ENCODE measurements around the gene PHLPP1. TPM values are rescaled to one million over a fixed set of nuclear protein-coding genes. Genes with fewer than 3 reads are reported as not detected.

Gene PHLPP1
- total RNA-seq, 1 experiment from 2014 or later = 39.9 TPM

DNA sequence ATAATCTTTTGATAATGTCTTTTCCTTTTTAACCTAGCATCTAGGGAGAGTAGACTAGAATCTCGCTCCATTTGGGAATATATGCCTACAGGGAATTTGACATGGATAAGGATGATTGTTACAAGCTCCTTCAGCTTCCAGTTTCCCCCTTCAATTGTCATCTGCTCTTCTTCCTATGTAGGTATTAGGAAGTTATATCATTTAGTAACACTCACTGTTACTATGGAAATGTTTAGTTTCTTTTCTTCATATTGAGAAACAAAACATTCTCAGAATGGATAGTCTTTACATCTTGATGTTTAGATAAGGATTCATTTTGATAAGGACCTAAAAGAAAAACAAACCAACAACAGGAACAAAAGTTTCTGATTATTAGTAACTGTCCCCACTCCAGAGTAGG lies 127.6 kb downstream of the PHLPP1 start:
- H2AK5ac ChIP-seq (ENCODE audit: insufficient read length, low read length) = no peak overlapping the region
- H2BK5ac ChIP-seq (ENCODE audit: insufficient read length, low read length) = no peak overlapping the region
- peaks cover 7% of the 10 kb centered on the region; the same call in 1 of the 2 replicates for H3K79me2 ChIP-seq (ENCODE audit: insufficient read depth, low read length)
- H3K23me2 ChIP-seq (ENCODE audit: insufficient read length, low read depth, low read length, poor library complexity, severe bottlenecking) = no peaks in the 10 kb centered on the region
- H3K4ac ChIP-seq (ENCODE audit: low read depth, low read length) = no peak overlapping the region
- H3K23ac ChIP-seq (ENCODE audit: insufficient read length, low read depth, low read length) = no peak overlapping the region
- peaks cover 3% of the 10 kb centered on the region for H3K4me1 ChIP-seq (ENCODE audit: insufficient read depth, low read length)
- H3K56ac ChIP-seq (ENCODE audit: insufficient read length, low read depth, low read length) = no peak overlapping the region
- H2BK15ac ChIP-seq (ENCODE audit: low read depth, low read length) = no peak overlapping the region
- no peak overlapping the region for H3K27ac ChIP-seq (ENCODE audit: insufficient read length, low read depth, low read length)
- Mint-ChIP-seq H3K4me1 (peaks cover 57 to 58% of the 10 kb centered on the region in 2 experiments), H3K27me3 (ENCODE audit: low read depth) (no peaks in the 10 kb centered on the region), H3K36me3 (ENCODE audit: insufficient read depth in 1 of 3, low read depth in 3 of 3) (peaks cover 8 to 10% (median 10%) of the 10 kb centered on the region in 3 experiments; a peak in 5 of 7 replicates), H3K4me3 (no peak overlapping the region), H3K27ac (no peak overlapping the region), H3K9me3 (no peaks in the 10 kb centered on the region)
- no peak overlapping the region for H3K14ac ChIP-seq (ENCODE audit: insufficient read depth, low read length)
- H4K8ac ChIP-seq (replicated peaks; ENCODE audit: insufficient read length, low read depth, low read length) = no peak overlapping the region
- H2BK12ac ChIP-seq (ENCODE audit: insufficient read length, low read depth, low read length) = no peak overlapping the region
- no peaks in the 10 kb centered on the region for H4K20me1 ChIP-seq (ENCODE audit: control insufficient read depth, insufficient read depth, insufficient read length)
- H3K9ac ChIP-seq (ENCODE audit: extremely low read depth, insufficient read length, low read length) = no peak overlapping the region
- no CpG with 5 or more reads among the region's 1 CpG for WGBS (ENCODE audit: extremely low coverage, insufficient read length, low lambda C conversion rate)
- H3T11ph ChIP-seq (ENCODE audit: low read length) = no peak overlapping the region
- no peaks in the 10 kb centered on the region for H3K9me3 ChIP-seq (ENCODE audit: control insufficient read depth, low read depth, low read length)
- H2BK120ac ChIP-seq (ENCODE audit: low read depth, low read length, poor library complexity, severe bottlenecking) = no peak overlapping the region
- DNase-seq = no peak
- peaks cover 5% of the 10 kb centered on the region for H3K79me1 ChIP-seq (ENCODE audit: insufficient read depth, low read depth, low read length, poor library complexity, severe bottlenecking)
- no peak overlapping the region for H3K4me2 ChIP-seq (ENCODE audit: insufficient read depth, insufficient read length, low read length)
- TF ChIP-seq, protein P1, sequence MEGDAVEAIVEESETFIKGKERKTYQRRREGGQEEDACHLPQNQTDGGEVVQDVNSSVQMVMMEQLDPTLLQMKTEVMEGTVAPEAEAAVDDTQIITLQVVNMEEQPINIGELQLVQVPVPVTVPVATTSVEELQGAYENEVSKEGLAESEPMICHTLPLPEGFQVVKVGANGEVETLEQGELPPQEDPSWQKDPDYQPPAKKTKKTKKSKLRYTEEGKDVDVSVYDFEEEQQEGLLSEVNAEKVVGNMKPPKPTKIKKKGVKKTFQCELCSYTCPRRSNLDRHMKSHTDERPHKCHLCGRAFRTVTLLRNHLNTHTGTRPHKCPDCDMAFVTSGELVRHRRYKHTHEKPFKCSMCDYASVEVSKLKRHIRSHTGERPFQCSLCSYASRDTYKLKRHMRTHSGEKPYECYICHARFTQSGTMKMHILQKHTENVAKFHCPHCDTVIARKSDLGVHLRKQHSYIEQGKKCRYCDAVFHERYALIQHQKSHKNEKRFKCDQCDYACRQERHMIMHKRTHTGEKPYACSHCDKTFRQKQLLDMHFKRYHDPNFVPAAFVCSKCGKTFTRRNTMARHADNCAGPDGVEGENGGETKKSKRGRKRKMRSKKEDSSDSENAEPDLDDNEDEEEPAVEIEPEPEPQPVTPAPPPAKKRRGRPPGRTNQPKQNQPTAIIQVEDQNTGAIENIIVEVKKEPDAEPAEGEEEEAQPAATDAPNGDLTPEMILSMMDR (conservative IDR thresholded peaks at IDR 0.05) = no peak
- no peak overlapping the region for H4K5ac ChIP-seq (ENCODE audit: insufficient read length, low read depth, low read length)
- H2BK20ac ChIP-seq (ENCODE audit: low read depth, low read length, poor library complexity, severe bottlenecking) = no peak overlapping the region
- no peak overlapping the region for H2AFZ ChIP-seq (ENCODE audit: low read length)
- no peaks in the 10 kb centered on the region for H3K27me3 ChIP-seq (ENCODE audit: insufficient read depth, low read length)
- H4K91ac ChIP-seq (ENCODE audit: insufficient read length, low read depth, low read length) = no peak overlapping the region
- H3K18ac ChIP-seq (ENCODE audit: insufficient read length, low read depth, low read length) = no peak overlapping the region

All from H9 (cell line).